HL-60 (cell line): Measurements from ENCODE around the gene SPTSSA.

ENCODE experiments used
- DNase-seq, 2 experiments: peaks; one replicate each; pipeline ENCODE4 v3.0.0-alpha.2; 2010 to 2020; ENCODE audit warnings: low read depth in 1 of 2, low spot score in 1 of 2
- H3K27ac ChIP-seq: fragments of 250-450 bp; sonication (Bioruptor Pico); replicated peaks from 2 replicates; pipeline ENCODE4 v1.5.1; 2020; ENCODE audit warnings: mild to moderate bottlenecking, moderate library complexity
- H3K27me3 ChIP-seq: fragments of 250-450 bp; sonication (Bioruptor Pico); 2 replicates; pipeline ENCODE4 v1.5.1; 2021; ENCODE audit warnings: mild to moderate bottlenecking, moderate library complexity; ENCODE audit not compliant: insufficient read depth, poor library complexity, severe bottlenecking
- H3K4me3 ChIP-seq: replicated peaks from 2 replicates; pipeline ENCODE4 v1.5.1; 2011; ENCODE audit warnings: mild to moderate bottlenecking, control low read depth, low read length; ENCODE audit not compliant: insufficient read depth
- GABPA ChIP-seq: IDR thresholded peaks from 2 replicates; pipeline ENCODE4 v1.6.1; 2012; ENCODE audit warnings: low read depth
- POLR2AphosphoS5 ChIP-seq: IDR thresholded peaks from 2 replicates; pipeline ENCODE4 v1.6.1; 2012; ENCODE audit warnings: low read depth
- REST ChIP-seq: IDR thresholded peaks from 2 replicates; pipeline ENCODE4 v1.6.1; 2012; ENCODE audit warnings: low read depth; ENCODE audit not compliant: insufficient replicate concordance
- SPI1 ChIP-seq: IDR thresholded peaks from 2 replicates; pipeline ENCODE4 v1.6.1; 2012; ENCODE audit warnings: low read depth, mild to moderate bottlenecking, borderline replicate concordance
- TF ChIP-seq, protein P1 (sequence below): IDR thresholded peaks from one replicate; pipeline ENCODE4 v1.5.1; 2011; ENCODE audit warnings: low read length, control low read depth, inconsistent platforms; ENCODE audit not compliant: insufficient read depth

The SPTSSA gene

GRCh38 chr14:34409721-34410120 is 52.3 kb downstream of the SPTSSA start:
- H3K27ac ChIP-seq = no peak overlapping the region
- no peak overlapping the region for H3K4me3 ChIP-seq
- DNase-seq = no peak
- no peaks in the 10 kb centered on the region for H3K27me3 ChIP-seq
- no peak for TF ChIP-seq POLR2AphosphoS5
- TF ChIP-seq GABPA = no peak
- no peak for TF ChIP-seq REST
- TF ChIP-seq, protein P1, sequence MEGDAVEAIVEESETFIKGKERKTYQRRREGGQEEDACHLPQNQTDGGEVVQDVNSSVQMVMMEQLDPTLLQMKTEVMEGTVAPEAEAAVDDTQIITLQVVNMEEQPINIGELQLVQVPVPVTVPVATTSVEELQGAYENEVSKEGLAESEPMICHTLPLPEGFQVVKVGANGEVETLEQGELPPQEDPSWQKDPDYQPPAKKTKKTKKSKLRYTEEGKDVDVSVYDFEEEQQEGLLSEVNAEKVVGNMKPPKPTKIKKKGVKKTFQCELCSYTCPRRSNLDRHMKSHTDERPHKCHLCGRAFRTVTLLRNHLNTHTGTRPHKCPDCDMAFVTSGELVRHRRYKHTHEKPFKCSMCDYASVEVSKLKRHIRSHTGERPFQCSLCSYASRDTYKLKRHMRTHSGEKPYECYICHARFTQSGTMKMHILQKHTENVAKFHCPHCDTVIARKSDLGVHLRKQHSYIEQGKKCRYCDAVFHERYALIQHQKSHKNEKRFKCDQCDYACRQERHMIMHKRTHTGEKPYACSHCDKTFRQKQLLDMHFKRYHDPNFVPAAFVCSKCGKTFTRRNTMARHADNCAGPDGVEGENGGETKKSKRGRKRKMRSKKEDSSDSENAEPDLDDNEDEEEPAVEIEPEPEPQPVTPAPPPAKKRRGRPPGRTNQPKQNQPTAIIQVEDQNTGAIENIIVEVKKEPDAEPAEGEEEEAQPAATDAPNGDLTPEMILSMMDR = no peak
- no peak for TF ChIP-seq SPI1

- H3K27me3 ChIP-seq = no peaks in the 10 kb centered on the region
- H3K27ac ChIP-seq = no peak overlapping the region
- H3K4me3 ChIP-seq = no peak overlapping the region
- no peak for DNase-seq
- TF ChIP-seq POLR2AphosphoS5 (no peak), REST (no peak), GABPA (no peak), SPI1 (no peak)
- TF ChIP-seq, protein P1 = no peak
Measured at GRCh38 chr14:34407951-34408350, 54.1 kb downstream of the SPTSSA start.

DNA sequence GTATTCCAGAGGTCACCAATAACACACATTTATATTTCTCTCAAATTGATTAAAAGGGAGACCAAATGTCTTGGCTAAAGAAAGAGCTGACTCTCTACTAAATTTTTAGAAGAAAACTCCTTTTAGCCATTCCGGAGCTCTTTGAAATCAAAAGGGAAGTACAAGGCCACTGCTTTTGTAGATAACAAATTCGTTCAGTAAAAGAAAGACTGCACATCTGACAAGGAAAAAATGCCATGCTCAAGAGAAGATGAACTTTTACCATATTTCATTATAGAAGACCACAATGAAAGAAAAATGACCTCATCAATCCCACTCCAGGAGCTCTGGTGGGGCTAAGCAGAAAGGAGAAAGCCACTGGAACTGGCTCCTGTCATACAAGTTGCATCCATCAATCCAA is 57.6 kb downstream of the SPTSSA start:
- H3K4me3 ChIP-seq = no peak overlapping the region
- no peak for TF ChIP-seq POLR2AphosphoS5
- no peak for TF ChIP-seq REST
- TF ChIP-seq GABPA = no peak
- no peak for TF ChIP-seq SPI1
- no peak for DNase-seq
- no peak overlapping the region for H3K27ac ChIP-seq
- H3K27me3 ChIP-seq = no peaks in the 10 kb centered on the region

- no peaks in the 10 kb centered on the region for H3K27me3 ChIP-seq
- H3K27ac ChIP-seq = no peak overlapping the region
- DNase-seq = peak; percentile 56 to 60
- no peak overlapping the region for H3K4me3 ChIP-seq
- TF ChIP-seq, protein P1 = no peak
- TF ChIP-seq POLR2AphosphoS5 (no peak), REST (no peak), GABPA (no peak), SPI1 (no peak)
Measured at GRCh38 chr14:34403646-34404045, 58.4 kb downstream of the SPTSSA start.
